Astrocyte (in vitro differentiated cells and primary cell): ENCODE data around the gene TMEM81. TPM values are rescaled to one million over a fixed set of nuclear protein-coding genes. Genes with fewer than 3 reads are reported as not detected.

ENCODE experiments used
- DNase-seq: peaks from one replicate; pipeline ENCODE4 v3.0.0-alpha.2; 2010; ENCODE audit warnings: low read depth
- FAIRE-seq: peaks from 2 replicates; lab custom pipeline; 2011; peaks lifted over from hg19 to GRCh38; lab: Jason Lieb, UNC
- H2AFZ ChIP-seq: 2 replicates; pipeline ENCODE4 v1.6.0; 2012; ENCODE audit warnings: low read depth, low read length, inconsistent platforms
- H3K27ac ChIP-seq: 2 replicates; pipeline ENCODE4 v1.5.1; 2011; ENCODE audit warnings: low read depth, low read length, inconsistent platforms
- H3K27me3 ChIP-seq: 2 replicates; pipeline ENCODE4 v1.6.0; 2011; ENCODE audit warnings: low read length, inconsistent platforms; ENCODE audit not compliant: insufficient read depth
- H3K36me3 ChIP-seq: 2 replicates; pipeline ENCODE4 v1.5.1; 2011; ENCODE audit warnings: low read length, inconsistent platforms; ENCODE audit not compliant: insufficient read depth
- H3K4me1 ChIP-seq: 2 replicates; pipeline ENCODE4 v1.5.1; 2011; ENCODE audit warnings: low read length, inconsistent platforms; ENCODE audit not compliant: insufficient read depth
- H3K4me2 ChIP-seq: 2 replicates; pipeline ENCODE4 v1.6.0; 2012; ENCODE audit warnings: low read length, inconsistent platforms
- H3K4me3 ChIP-seq: 2 replicates; pipeline ENCODE4 v1.5.1; 2011; ENCODE audit warnings: low read depth, mild to moderate bottlenecking, low read length, inconsistent platforms; ENCODE audit not compliant: insufficient read depth
- H3K79me2 ChIP-seq: 2 replicates; pipeline ENCODE4 v1.6.0; 2012; ENCODE audit warnings: mild to moderate bottlenecking, low read length, inconsistent platforms; ENCODE audit not compliant: insufficient read depth
- H3K9ac ChIP-seq: 2 replicates; pipeline ENCODE4 v1.6.0; 2012; ENCODE audit warnings: mild to moderate bottlenecking, low read length, inconsistent platforms
- H3K9me3 ChIP-seq: 2 replicates; pipeline ENCODE4 v1.5.1; 2012; ENCODE audit warnings: low read depth, mild to moderate bottlenecking, low read length, inconsistent platforms; ENCODE audit not compliant: insufficient read depth
- H4K20me1 ChIP-seq: 2 replicates; pipeline ENCODE4 v1.6.0; 2012; ENCODE audit warnings: low read length, inconsistent platforms; ENCODE audit not compliant: insufficient read depth
- H3K27ac Mint-ChIP-seq: one replicate; pipeline ENCODE4 v1.8.0; 2021; ENCODE audit warnings: mild to moderate bottlenecking, mixed read lengths; ENCODE audit not compliant: unreplicated experiment
- H3K27me3 Mint-ChIP-seq: one replicate; pipeline ENCODE4 v1.8.0; 2021; ENCODE audit warnings: low read depth, mixed read lengths; ENCODE audit not compliant: unreplicated experiment
- H3K36me3 Mint-ChIP-seq: one replicate; pipeline ENCODE4 v1.8.0; 2021; ENCODE audit warnings: low read depth, mixed read lengths; ENCODE audit not compliant: unreplicated experiment
- H3K4me1 Mint-ChIP-seq: one replicate; pipeline ENCODE4 v1.8.0; 2021; ENCODE audit warnings: low read depth, mixed read lengths; ENCODE audit not compliant: unreplicated experiment
- H3K4me3 Mint-ChIP-seq: one replicate; pipeline ENCODE4 v1.8.0; 2021; ENCODE audit warnings: mild to moderate bottlenecking, moderate library complexity, mixed read lengths; ENCODE audit not compliant: unreplicated experiment
- H3K9me3 Mint-ChIP-seq: one replicate; pipeline ENCODE4 v1.8.0; 2021; ENCODE audit warnings: mild to moderate bottlenecking, mixed read lengths; ENCODE audit not compliant: unreplicated experiment
- CTCF ChIP-seq: IDR thresholded peaks from 2 replicates; pipeline ENCODE4 v1.5.1; 2011; ENCODE audit warnings: low read depth, mild to moderate bottlenecking, inconsistent platforms, low read length, moderate library complexity; ENCODE audit not compliant: insufficient read depth
- EZH2 ChIP-seq: IDR thresholded peaks from 2 replicates; pipeline ENCODE4 v1.6.1; 2012; ENCODE audit warnings: mild to moderate bottlenecking, low read length, inconsistent platforms; ENCODE audit not compliant: insufficient read depth
- total RNA-seq: library from RNA; stranded (reverse); gene quantifications from 2 replicates; pipeline ENCODE4 v1.2.1, GENCODE V29; 2021

The TMEM81 gene
- total RNA-seq, 1 donor from 2014 or later: 4.8 TPM

- no peak overlapping the region for H3K27ac Mint-ChIP-seq
- H3K9me3 ChIP-seq: no peaks in the 10 kb centered on the region
- no peaks in the 10 kb centered on the region for H3K9me3 Mint-ChIP-seq
- no peaks in the 10 kb centered on the region for H3K36me3 Mint-ChIP-seq
- no peaks in the 10 kb centered on the region for H3K27me3 ChIP-seq
- no peaks in the 10 kb centered on the region for H3K4me1 ChIP-seq
- H3K9ac ChIP-seq: no peak overlapping the region
- H3K27ac ChIP-seq: no peak overlapping the region
- no peaks in the 10 kb centered on the region for H4K20me1 ChIP-seq
- no peak for FAIRE-seq
- H3K79me2 ChIP-seq: no peaks in the 10 kb centered on the region
- no peak overlapping the region for H2AFZ ChIP-seq
- no peak overlapping the region for H3K4me3 Mint-ChIP-seq
- H3K27me3 Mint-ChIP-seq: peaks cover 58% of the 10 kb centered on the region
- H3K4me2 ChIP-seq: no peak overlapping the region
- H3K36me3 ChIP-seq: no peaks in the 10 kb centered on the region
- no peak overlapping the region for H3K4me3 ChIP-seq
- DNase-seq: no peak
- TF ChIP-seq EZH2 (no peak), CTCF (no peak)
- peaks cover 2% of the 10 kb centered on the region for H3K4me1 Mint-ChIP-seq
Measured at GRCh38 chr1:205059660-205060059, 24.6 kb downstream of the TMEM81 start.

- Histone ChIP-seq H3K27ac (no peak overlapping the region), H3K9ac (no peak overlapping the region), H3K27me3 (no peaks in the 10 kb centered on the region), H3K4me2 (no peak overlapping the region), H4K20me1 (no peaks in the 10 kb centered on the region), H2AFZ (no peak overlapping the region), H3K4me3 (no peak overlapping the region), H3K36me3 (no peaks in the 10 kb centered on the region), H3K4me1 (no peaks in the 10 kb centered on the region), H3K9me3 (no peaks in the 10 kb centered on the region), H3K79me2 (no peaks in the 10 kb centered on the region)
- H3K27ac Mint-ChIP-seq: no peak overlapping the region
- H3K27me3 Mint-ChIP-seq: peaks cover 57% of the 10 kb centered on the region
- H3K4me3 Mint-ChIP-seq: no peak overlapping the region
- H3K4me1 Mint-ChIP-seq: peaks cover 2% of the 10 kb centered on the region
- no peak for TF ChIP-seq CTCF
- FAIRE-seq (no peak), DNase-seq (no peak)
- H3K36me3 Mint-ChIP-seq: no peaks in the 10 kb centered on the region
- no peaks in the 10 kb centered on the region for H3K9me3 Mint-ChIP-seq
Measured at GRCh38 chr1:205058853-205059252, 25.4 kb downstream of the TMEM81 start.

GRCh38 chr1:205057808-205058575 lies 26.3 kb downstream of the TMEM81 start:
- Histone ChIP-seq H2AFZ (no peak overlapping the region), H3K9ac (no peak overlapping the region), H3K4me3 (no peak overlapping the region), H4K20me1 (no peaks in the 10 kb centered on the region), H3K79me2 (no peaks in the 10 kb centered on the region), H3K36me3 (no peaks in the 10 kb centered on the region), H3K27ac (no peak overlapping the region), H3K4me1 (no peaks in the 10 kb centered on the region), H3K4me2 (no peak overlapping the region), H3K27me3 (peaks cover 6% of the 10 kb centered on the region), H3K9me3 (no peaks in the 10 kb centered on the region)
- Mint-ChIP-seq H3K27ac (no peak overlapping the region), H3K36me3 (no peaks in the 10 kb centered on the region), H3K27me3 (peaks cover 57% of the 10 kb centered on the region), H3K9me3 (no peaks in the 10 kb centered on the region), H3K4me3 (no peak overlapping the region), H3K4me1 (peaks cover 5% of the 10 kb centered on the region)
- no peak for FAIRE-seq
- TF ChIP-seq EZH2 (no peak), CTCF (no peak)
- DNase-seq: no peak
